ENCODE measurements around the gene WDR82.
"Not testable (repeated sequence)": the region's sequence is repeated elsewhere in the genome, so short reads cannot be mapped to it uniquely, and the experiment has no call there.

Gene WDR82

DNA sequence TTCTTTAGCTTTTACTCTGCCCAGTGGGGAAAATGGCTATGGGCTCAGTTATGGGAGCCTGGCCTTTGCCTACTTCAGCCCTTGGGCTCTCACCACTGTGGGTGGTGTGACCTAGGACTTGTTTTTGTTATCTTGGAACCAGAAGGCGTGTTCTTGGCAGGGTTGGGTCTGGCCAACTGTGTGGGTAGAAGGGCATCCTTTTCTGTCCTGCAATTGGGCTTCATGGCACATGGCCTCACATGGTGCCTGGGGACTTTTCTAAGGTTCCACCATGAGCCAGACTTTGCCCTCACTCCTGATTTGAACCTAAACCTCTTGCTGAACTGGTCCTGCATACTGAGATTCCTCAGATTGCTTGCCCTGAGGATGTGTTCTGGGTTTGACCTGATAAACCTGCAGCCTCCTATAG, 10.9 kb upstream of the WDR82 start:
- TF ChIP-seq, protein P1, sequence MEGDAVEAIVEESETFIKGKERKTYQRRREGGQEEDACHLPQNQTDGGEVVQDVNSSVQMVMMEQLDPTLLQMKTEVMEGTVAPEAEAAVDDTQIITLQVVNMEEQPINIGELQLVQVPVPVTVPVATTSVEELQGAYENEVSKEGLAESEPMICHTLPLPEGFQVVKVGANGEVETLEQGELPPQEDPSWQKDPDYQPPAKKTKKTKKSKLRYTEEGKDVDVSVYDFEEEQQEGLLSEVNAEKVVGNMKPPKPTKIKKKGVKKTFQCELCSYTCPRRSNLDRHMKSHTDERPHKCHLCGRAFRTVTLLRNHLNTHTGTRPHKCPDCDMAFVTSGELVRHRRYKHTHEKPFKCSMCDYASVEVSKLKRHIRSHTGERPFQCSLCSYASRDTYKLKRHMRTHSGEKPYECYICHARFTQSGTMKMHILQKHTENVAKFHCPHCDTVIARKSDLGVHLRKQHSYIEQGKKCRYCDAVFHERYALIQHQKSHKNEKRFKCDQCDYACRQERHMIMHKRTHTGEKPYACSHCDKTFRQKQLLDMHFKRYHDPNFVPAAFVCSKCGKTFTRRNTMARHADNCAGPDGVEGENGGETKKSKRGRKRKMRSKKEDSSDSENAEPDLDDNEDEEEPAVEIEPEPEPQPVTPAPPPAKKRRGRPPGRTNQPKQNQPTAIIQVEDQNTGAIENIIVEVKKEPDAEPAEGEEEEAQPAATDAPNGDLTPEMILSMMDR (IDR thresholded peaks at IDR 0.05; ENCODE audit: low read length, missing control alignments) = no peak
- no peak for DNase-seq (ENCODE audit: low read depth)
- no peak overlapping the region for H3K4me3 ChIP-seq (replicated peaks; ENCODE audit: low read depth, low read length)

DNA sequence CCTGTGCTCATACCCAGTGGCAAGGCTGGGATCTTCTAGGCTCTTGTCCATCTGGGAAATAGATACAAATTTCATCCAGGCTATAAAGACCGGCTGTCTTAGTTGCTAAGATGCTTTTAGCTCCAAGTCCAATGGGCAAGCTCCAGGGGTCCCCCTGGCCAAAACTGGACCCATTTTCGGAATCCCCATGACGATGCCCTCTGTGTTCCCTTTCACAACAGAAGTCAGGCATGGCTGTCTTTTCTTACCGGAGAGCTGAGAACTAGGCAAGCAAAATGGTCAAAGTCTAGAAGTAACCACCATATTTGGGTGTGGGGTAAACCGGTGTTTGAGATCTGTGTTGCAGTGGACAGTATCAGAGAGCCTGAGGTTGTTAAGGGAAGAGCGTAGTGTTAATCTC, 10.2 kb upstream of the WDR82 start:
- DNase-seq (ENCODE audit: low read depth) = no peak
- H3K4me3 ChIP-seq (replicated peaks; ENCODE audit: low read depth, low read length) = peak overlapping the region; percentile 93
- TF ChIP-seq, protein P1 (IDR thresholded peaks at IDR 0.05; ENCODE audit: low read length, missing control alignments) = no peak

DNA sequence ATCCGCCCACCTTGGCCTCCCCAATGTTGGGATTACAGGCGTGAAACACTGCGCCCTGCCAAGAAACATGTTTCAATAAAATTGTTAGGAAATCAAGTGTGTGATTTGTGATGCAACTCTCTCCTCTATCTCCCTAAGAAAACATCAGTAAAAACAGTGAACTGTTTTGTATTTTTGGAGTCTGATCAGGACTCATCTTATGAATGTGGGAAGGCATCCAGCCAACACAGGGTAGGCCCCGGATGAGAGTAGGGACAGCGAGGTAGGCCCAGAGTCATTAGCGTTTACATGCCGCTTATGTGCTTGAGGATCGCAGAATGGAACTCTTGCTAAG, 8.3 kb upstream of the WDR82 start:
- TF ChIP-seq, protein P1 (IDR thresholded peaks at IDR 0.05; ENCODE audit: low read length, missing control alignments) = no peak
- peak; percentile 62 for DNase-seq (ENCODE audit: low read depth)
- H3K4me3 ChIP-seq (replicated peaks; ENCODE audit: low read depth, low read length) = peak overlapping the region; percentile 93

DNA sequence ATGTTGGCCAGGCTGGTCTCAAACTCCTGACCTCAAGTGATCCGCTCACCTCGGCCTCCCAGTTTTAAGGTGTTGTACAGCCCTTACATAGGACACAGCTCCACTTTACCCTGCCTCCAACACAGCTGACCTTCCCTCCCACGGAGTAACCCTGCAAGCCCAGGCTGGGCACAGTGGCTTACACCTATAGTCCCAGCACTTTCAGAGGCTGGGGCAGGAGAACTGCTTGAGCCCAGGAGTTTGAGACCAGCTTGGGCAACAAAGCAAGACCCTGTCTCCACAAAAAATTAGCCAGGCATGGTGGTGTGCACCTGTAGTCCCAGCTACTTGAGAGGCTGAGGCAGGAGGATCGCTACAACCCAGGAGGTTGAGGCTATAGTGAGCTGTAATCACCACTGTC, 5.6 kb upstream of the WDR82 start:
- H3K4me3 ChIP-seq (replicated peaks; ENCODE audit: low read depth, low read length); DNase-seq (ENCODE audit: low read depth): not testable (repeated sequence)

DNA sequence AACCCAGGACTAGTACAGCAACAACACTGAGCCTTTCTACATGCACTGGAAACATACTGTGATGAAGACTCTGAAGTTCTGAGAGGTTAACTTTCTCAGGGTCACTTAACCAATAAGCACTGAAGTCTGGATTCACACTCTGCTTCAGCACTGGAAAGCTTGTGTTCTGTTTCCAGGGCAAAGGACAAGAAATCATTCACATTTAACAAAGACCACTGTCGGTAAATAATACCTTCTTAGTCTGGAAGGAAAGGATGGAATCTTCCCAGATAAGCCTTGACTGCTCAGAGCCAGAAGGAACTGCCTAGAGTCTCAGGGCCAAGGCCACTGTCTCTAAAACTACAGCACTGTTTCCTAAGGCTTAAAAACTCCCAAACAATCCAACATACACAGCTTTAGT, 4.9 kb upstream of the WDR82 start:
- DNase-seq (ENCODE audit: low read depth) = no peak
- TF ChIP-seq, protein P1 (IDR thresholded peaks at IDR 0.05; ENCODE audit: low read length, missing control alignments) = no peak

DNA sequence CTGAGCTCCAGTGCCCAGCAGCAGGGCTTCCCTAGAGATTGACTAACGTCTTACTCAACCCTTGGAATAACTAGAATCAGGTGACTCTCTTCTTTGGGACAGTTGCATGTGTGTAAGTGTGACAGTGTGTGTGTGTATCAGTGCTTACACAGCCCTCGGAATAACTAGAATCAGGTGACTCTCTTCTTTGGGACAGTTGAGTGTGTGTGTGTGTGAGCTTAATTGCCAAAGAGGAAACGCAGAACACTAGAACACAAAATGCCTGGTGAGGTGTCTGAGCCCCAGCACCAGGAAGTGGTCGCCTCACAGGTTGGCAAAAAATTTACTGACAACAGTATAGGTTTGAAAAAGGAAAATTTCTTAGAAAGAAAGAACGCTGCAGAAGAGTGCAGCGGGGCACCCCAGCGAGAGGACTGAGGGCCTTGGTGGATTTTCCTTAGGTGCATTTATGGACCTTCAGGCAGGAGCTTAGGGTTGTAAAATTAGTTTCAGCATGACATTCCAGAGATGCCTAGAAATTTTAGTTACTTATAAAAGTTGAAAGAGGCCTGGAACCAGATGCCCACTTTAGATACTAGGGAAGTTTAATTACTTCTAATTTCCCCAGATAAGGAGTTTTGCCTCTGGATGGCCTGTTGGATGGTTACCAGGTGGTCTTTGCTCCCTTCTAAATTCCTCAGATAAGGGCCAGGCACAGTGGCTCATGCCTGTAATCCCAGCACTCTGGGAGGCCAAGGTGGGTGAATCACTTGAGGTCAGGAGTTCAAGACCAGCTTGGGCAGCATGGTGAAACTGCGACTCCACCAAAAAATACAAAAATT, 3.7 kb upstream of the WDR82 start:
- no peak for DNase-seq (ENCODE audit: low read depth)
- H3K4me3 ChIP-seq (replicated peaks; ENCODE audit: low read depth, low read length) = no peak overlapping the region
- TF ChIP-seq, protein P1 (IDR thresholded peaks at IDR 0.05; ENCODE audit: low read length, missing control alignments) = no peak

More for the DNA sequence above, 4.9 kb upstream of the WDR82 start:
- H3K4me3 ChIP-seq (replicated peaks; ENCODE audit: low read depth, low read length) = no peak overlapping the region

DNA sequence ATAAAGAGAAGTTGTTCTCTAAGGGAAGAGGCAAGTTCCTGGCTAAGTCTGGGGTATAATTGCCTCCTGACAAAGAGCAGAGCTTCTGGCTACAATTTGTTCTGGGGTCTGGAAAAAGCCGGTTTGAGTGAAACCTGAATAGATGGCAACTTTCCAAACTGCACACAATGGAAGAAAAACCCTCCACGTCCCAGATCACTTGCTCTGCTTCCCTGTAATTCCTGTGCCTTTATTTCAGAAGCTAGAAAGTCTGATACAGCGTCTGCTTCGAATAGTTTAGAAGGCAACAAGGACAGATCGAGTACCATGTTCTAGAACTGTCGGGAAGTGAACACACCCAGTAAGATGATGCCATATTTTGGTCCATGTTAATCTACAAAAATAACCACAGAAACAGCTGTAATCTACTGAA, 1.6 kb upstream of the WDR82 start:
- TF ChIP-seq, protein P1 (IDR thresholded peaks at IDR 0.05; ENCODE audit: low read length, missing control alignments) = no peak
- peak; percentile 70 for DNase-seq (ENCODE audit: low read depth)
- peak overlapping the region; percentile 4 for H3K4me3 ChIP-seq (replicated peaks; ENCODE audit: low read depth, low read length)

Data from fibroblast of pulmonary artery (primary cell).